IMR-90 (cell line): ENCODE measurements around the gene VAV3. TPM values are rescaled to one million over a fixed set of nuclear protein-coding genes. Genes with fewer than 3 reads are reported as not detected.

Experiments used
- ATAC-seq: fragments of 200-7000 bp; cut with Tn5 transposase; 2 replicates; pipeline ENCODE4 v1.9.1; 2020; ENCODE audit warnings: low read depth, mild to moderate bottlenecking, moderate library complexity
- BruUV-seq: library from RNA; stranded (reverse); fragments of 400-500 nt; replicated peaks from 2 replicates; lab custom pipeline; 2021; lab: Mats Ljungman, UMichigan
- CTCF ChIA-PET: fragments of 300-600 bp; formaldehyde crosslinking; extraction: SDS; loops from one replicate; lab custom pipeline; 2021; ENCODE audit warnings: antibody characterized with exemption; lab: Yijun Ruan, JAX
- POLR2A ChIA-PET: fragments of 300-600 bp; sonication (Branson Sonifier 250); formaldehyde crosslinking; loops from one replicate; lab custom pipeline; 2022; ENCODE audit warnings: antibody characterized with exemption; ENCODE audit not compliant: unreplicated experiment; lab: Charles Lee
- DNase-seq: peaks from one replicate; pipeline ENCODE4 v3.0.0; 2013
- H2AFZ ChIP-seq: replicated peaks from 2 replicates; pipeline ENCODE3; 2013; ENCODE audit warnings: low read length, mild to moderate bottlenecking; ENCODE audit not compliant: poor library complexity
- H2AK5ac ChIP-seq: 2 replicates; pipeline ENCODE4 v1.6.1; 2013; ENCODE audit warnings: low read depth, low read length, inconsistent platforms
- H2AK9ac ChIP-seq: replicated peaks from 2 replicates; pipeline ENCODE3; 2013; ENCODE audit warnings: mild to moderate bottlenecking, low read depth, low read length, moderate library complexity; ENCODE audit not compliant: poor library complexity
- H2BK120ac ChIP-seq: 2 replicates; pipeline ENCODE4 v1.6.1; 2013; ENCODE audit warnings: low read depth, low read length, inconsistent platforms
- H2BK15ac ChIP-seq: 3 replicates; pipeline ENCODE4 v1.6.1; 2013; ENCODE audit warnings: low read depth, low read length, inconsistent platforms
- H2BK20ac ChIP-seq: 2 replicates; pipeline ENCODE4 v1.6.1; 2013; ENCODE audit warnings: low read depth, mild to moderate bottlenecking, inconsistent platforms, low read length, moderate library complexity
- H2BK5ac ChIP-seq: 2 replicates; pipeline ENCODE4 v1.6.1; 2013; ENCODE audit warnings: mild to moderate bottlenecking, low read depth, low read length, inconsistent platforms; ENCODE audit not compliant: poor library complexity, severe bottlenecking
- H3K14ac ChIP-seq: replicated peaks from 2 replicates; pipeline ENCODE4 v1.6.1; 2013; ENCODE audit warnings: low read depth, low read length, inconsistent platforms
- H3K18ac ChIP-seq: 2 replicates; pipeline ENCODE4 v1.6.1; 2013; ENCODE audit warnings: low read depth, low read length, control low read depth
- H3K23ac ChIP-seq: 2 replicates; pipeline ENCODE4 v1.6.1; 2013; ENCODE audit warnings: low read depth, low read length, inconsistent platforms
- H3K27ac ChIP-seq: 2 replicates; pipeline ENCODE4 v1.5.1; 2013; ENCODE audit warnings: mild to moderate bottlenecking, control low read depth, low read length; ENCODE audit not compliant: insufficient read depth
- H3K27me3 ChIP-seq: 2 replicates; pipeline ENCODE4 v1.6.1; 2013; ENCODE audit warnings: low read length; ENCODE audit not compliant: control insufficient read depth, insufficient read depth
- H3K36me3 ChIP-seq: 2 replicates; pipeline ENCODE4 v1.6.1; 2013; ENCODE audit warnings: low read length, mixed read lengths; ENCODE audit not compliant: control insufficient read depth, insufficient read depth
- H3K4ac ChIP-seq: 2 replicates; pipeline ENCODE4 v1.6.1; 2013; ENCODE audit warnings: low read depth, low read length, inconsistent platforms
- H3K4me1 ChIP-seq: 2 replicates; pipeline ENCODE4 v1.6.1; 2013; ENCODE audit warnings: low read length, mixed read lengths; ENCODE audit not compliant: control insufficient read depth, insufficient read depth
- H3K4me2 ChIP-seq: 2 replicates; pipeline ENCODE4 v1.6.1; 2013; ENCODE audit warnings: low read depth, mild to moderate bottlenecking, control low read depth, low read length, moderate library complexity
- H3K4me3 ChIP-seq: 2 replicates; pipeline ENCODE4 v1.5.1; 2013; ENCODE audit warnings: low read depth, mild to moderate bottlenecking, control low read depth, low read length, moderate library complexity; ENCODE audit not compliant: insufficient read depth
- H3K56ac ChIP-seq: 2 replicates; pipeline ENCODE4 v1.6.1; 2013; ENCODE audit warnings: low read length, inconsistent platforms; ENCODE audit not compliant: insufficient read depth; ENCODE audit errors: extremely low read depth
- H3K79me1 ChIP-seq, 2 experiments: 2 replicates each; pipeline ENCODE4 v1.6.1; 2013; ENCODE audit warnings: low read length in 2 of 2, inconsistent platforms in 1 of 2, low read depth in 1 of 2
- H3K9ac ChIP-seq: 2 replicates; pipeline ENCODE4 v1.6.1; 2013; ENCODE audit warnings: low read depth, low read length, control low read depth
- H3K9me1 ChIP-seq: 2 replicates; pipeline ENCODE4 v1.6.1; 2013; ENCODE audit warnings: low read length, inconsistent platforms; ENCODE audit not compliant: insufficient read depth
- H3K9me3 ChIP-seq: 2 replicates; pipeline ENCODE4 v1.6.1; 2013; ENCODE audit warnings: low read length; ENCODE audit not compliant: control insufficient read depth, insufficient read depth
- H4K20me1 ChIP-seq: 2 replicates; pipeline ENCODE4 v1.6.1; 2013; ENCODE audit warnings: low read length, inconsistent platforms; ENCODE audit not compliant: insufficient read depth
- H4K5ac ChIP-seq: 2 replicates; pipeline ENCODE4 v1.6.1; 2013; ENCODE audit warnings: mild to moderate bottlenecking, low read depth, low read length, control low read depth
- H4K8ac ChIP-seq, 2 experiments: 2 replicates each; pipeline ENCODE4 v1.6.1; 2013; ENCODE audit warnings: low read depth in 2 of 2, low read length in 2 of 2, control low read depth in 1 of 2, inconsistent platforms in 1 of 2
- H4K91ac ChIP-seq: 2 replicates; pipeline ENCODE4 v1.6.1; 2013; ENCODE audit warnings: low read depth, low read length, inconsistent platforms; ENCODE audit not compliant: insufficient read depth
- BHLHE40 ChIP-seq: fragments of 150-350 bp; IDR thresholded peaks from 2 replicates; pipeline ENCODE4 v1.6.1; 2016; ENCODE audit warnings: mild to moderate bottlenecking, low read depth, low read length
- CEBPB ChIP-seq: IDR thresholded peaks from 2 replicates; pipeline ENCODE4 v1.6.1; 2012; ENCODE audit warnings: low read depth, low read length, improper control_type of control experiment
- CHD1 ChIP-seq: IDR thresholded peaks from 2 replicates; pipeline ENCODE4 v1.6.1; 2012; ENCODE audit warnings: low read depth, low read length, improper control_type of control experiment
- CTCF ChIP-seq: conservative IDR thresholded peaks from 2 replicates; pipeline ENCODE4 v1.5.1; 2012; ENCODE audit warnings: mild to moderate bottlenecking, low read depth, low read length, improper control_type of control experiment
- FOS ChIP-seq: fragments of 150-350 bp; IDR thresholded peaks from 2 replicates; pipeline ENCODE4 v1.6.1; 2016; ENCODE audit warnings: low read depth, low read length
- MAFK ChIP-seq: IDR thresholded peaks from 2 replicates; pipeline ENCODE4 v1.6.1; 2012; ENCODE audit warnings: low read depth, low read length, improper control_type of control experiment
- MAZ ChIP-seq: IDR thresholded peaks from 2 replicates; pipeline ENCODE4 v1.6.1; 2012; ENCODE audit warnings: low read depth, mild to moderate bottlenecking, low read length, improper control_type of control experiment, moderate library complexity, borderline replicate concordance
- MXI1 ChIP-seq: IDR thresholded peaks from 2 replicates; pipeline ENCODE4 v1.6.1; 2012; ENCODE audit warnings: low read depth, mild to moderate bottlenecking, low read length, moderate library complexity, borderline replicate concordance
- NFE2L2 ChIP-seq: fragments of 150-350 bp; IDR thresholded peaks from 2 replicates; pipeline ENCODE4 v1.6.1; 2016; ENCODE audit warnings: low read depth, mild to moderate bottlenecking, low read length
- POLR2A ChIP-seq: IDR thresholded peaks from 2 replicates; pipeline ENCODE4 v1.6.1; 2012; ENCODE audit warnings: mild to moderate bottlenecking, low read depth, low read length
- RAD21 ChIP-seq: IDR thresholded peaks from 2 replicates; pipeline ENCODE4 v1.6.1; 2012; ENCODE audit warnings: low read length, improper control_type of control experiment
- RCOR1 ChIP-seq: IDR thresholded peaks from 2 replicates; pipeline ENCODE4 v1.6.1; 2012; ENCODE audit warnings: mild to moderate bottlenecking, low read length, improper control_type of control experiment; ENCODE audit not compliant: insufficient replicate concordance
- SMC3 ChIP-seq: fragments of 150-350 bp; IDR thresholded peaks from 2 replicates; pipeline ENCODE4 v1.6.1; 2016; ENCODE audit warnings: low read depth, mild to moderate bottlenecking, antibody characterized with exemption, low read length, moderate library complexity
- USF2 ChIP-seq: fragments of 150-350 bp; IDR thresholded peaks from 2 replicates; pipeline ENCODE4 v1.6.1; 2017; ENCODE audit warnings: mild to moderate bottlenecking, antibody characterized with exemption, low read length, low read depth
- WGBS, 2 experiments: methylation state at CpG; one replicate each; pipeline versions ENCODE4 v1.1.5 to v1.1.7; 2013; ENCODE audit warnings: missing lambda C conversion rate in 2 of 2; ENCODE audit not compliant: insufficient read length in 1 of 2; ENCODE audit errors: extremely low coverage in 2 of 2; 5-methylcytosine and 5-hydroxymethylcytosine counted together
- dilution Hi-C: fragments of 300-500 bp; cut with HindIII; formaldehyde crosslinking; loops from one replicate; pipeline ENCODE4 v1.14.3; 2018; ENCODE audit warnings: low sequenced_read_pairs; ENCODE audit not compliant: unreplicated experiment
- in situ Hi-C: fragments of 300-500 bp; cut with MboI; formaldehyde crosslinking; loops from 3 replicates; pipeline ENCODE4 v1.14.3; 2019; ENCODE audit warnings: low sequenced_read_pairs, inconsistent platforms, mixed read lengths
- intact Hi-C: fragments of 100-400 bp; cut with micrococcal nuclease; formaldehyde crosslinking; loops from 2 replicates; pipeline ENCODE4 v1.10.0; 2022
- polyA plus RNA-seq, 3 experiments: library from polyadenylated mRNA; depleted of rRNA; stranded (reverse); fragments of >200 nt; gene quantifications; 2 replicates each; pipeline ENCODE4 v1.2.3, GENCODE V29; 2012; ENCODE audit warnings: low replicate concordance in 1 of 3
- total RNA-seq: library from RNA; depleted of rRNA; stranded (reverse); fragments of >200 nt; gene quantifications from 2 replicates; pipeline ENCODE4 v1.2.3, GENCODE V29; 2012

VAV3 gene
- total and polyA plus RNA-seq, 2 of the 4 experiments (the other 2 are of a cell fraction) = 0.12 to 0.18 TPM

- BruUV-seq = no TSS peak
- Histone ChIP-seq H2BK120ac (no peak overlapping the region), H3K36me3 (no peaks in the 10 kb centered on the region), H3K9me3 (no peaks in the 10 kb centered on the region), H3K4me1 (no peaks in the 10 kb centered on the region), H3K9ac (no peak overlapping the region), H2BK15ac (no peak overlapping the region), H4K5ac (no peak overlapping the region), H2AK9ac (no peak overlapping the region), H3K4ac (no peak overlapping the region), H4K20me1 (no peaks in the 10 kb centered on the region), H4K91ac (no peak overlapping the region), H3K9me1 (no peaks in the 10 kb centered on the region), H2BK5ac (no peak overlapping the region), H2AK5ac (no peak overlapping the region), H3K79me1 (no peaks in the 10 kb centered on the region), H3K56ac (no peak overlapping the region), H3K27me3 (no peaks in the 10 kb centered on the region), H4K8ac (no peak overlapping the region), H3K18ac (no peak overlapping the region), H3K4me3 (no peak overlapping the region), H2BK20ac (no peak overlapping the region), H3K27ac (no peak overlapping the region), H3K4me2 (no peak overlapping the region), H3K14ac (no peak overlapping the region), H3K23ac (no peak overlapping the region), H2AFZ (no peak overlapping the region)
- TF ChIP-seq RCOR1 = no peak
- TF ChIP-seq BHLHE40 = no peak
- no peak for TF ChIP-seq POLR2A
- no peak for TF ChIP-seq RAD21
- no peak for TF ChIP-seq MAZ
- no peak for TF ChIP-seq SMC3
- TF ChIP-seq FOS = no peak
- TF ChIP-seq USF2 = no peak
- TF ChIP-seq CEBPB = no peak
- TF ChIP-seq NFE2L2 = no peak
- no peak for TF ChIP-seq MXI1
- TF ChIP-seq MAFK = no peak
- TF ChIP-seq CTCF = no peak
- TF ChIP-seq CHD1 = no peak
- CTCF ChIA-PET = no interaction called here
- DNase-seq (no peak), ATAC-seq (no peak)
- dilution Hi-C loops (no loop called here), in situ Hi-C loops (no loop called here), intact Hi-C loops (loop anchor here (10.0 kb wide), 1 partner anchor 230 kb away; no protein-coding TSS in a partner anchor)
- WGBS, 2 experiments = no CpG with 5 or more reads among the region's 2 CpGs
- POLR2A ChIA-PET = no interaction called here
These were observed 440.7 kb downstream of the VAV3 start for GRCh38 chr1:107524301-107524700.
